CD1c-positive myeloid dendritic cell (primary cell): Measurements from ENCODE around the gene NFIA.
"Not testable (repeated sequence)": the region's sequence is repeated elsewhere in the genome, so short reads cannot be mapped to it uniquely, and the experiment has no call there.

Source experiments
- DNase-seq: peaks from one replicate; pipeline ENCODE4 v3.0.0-alpha.2; 2016; ENCODE audit errors: extremely low spot score

The NFIA gene

DNA sequence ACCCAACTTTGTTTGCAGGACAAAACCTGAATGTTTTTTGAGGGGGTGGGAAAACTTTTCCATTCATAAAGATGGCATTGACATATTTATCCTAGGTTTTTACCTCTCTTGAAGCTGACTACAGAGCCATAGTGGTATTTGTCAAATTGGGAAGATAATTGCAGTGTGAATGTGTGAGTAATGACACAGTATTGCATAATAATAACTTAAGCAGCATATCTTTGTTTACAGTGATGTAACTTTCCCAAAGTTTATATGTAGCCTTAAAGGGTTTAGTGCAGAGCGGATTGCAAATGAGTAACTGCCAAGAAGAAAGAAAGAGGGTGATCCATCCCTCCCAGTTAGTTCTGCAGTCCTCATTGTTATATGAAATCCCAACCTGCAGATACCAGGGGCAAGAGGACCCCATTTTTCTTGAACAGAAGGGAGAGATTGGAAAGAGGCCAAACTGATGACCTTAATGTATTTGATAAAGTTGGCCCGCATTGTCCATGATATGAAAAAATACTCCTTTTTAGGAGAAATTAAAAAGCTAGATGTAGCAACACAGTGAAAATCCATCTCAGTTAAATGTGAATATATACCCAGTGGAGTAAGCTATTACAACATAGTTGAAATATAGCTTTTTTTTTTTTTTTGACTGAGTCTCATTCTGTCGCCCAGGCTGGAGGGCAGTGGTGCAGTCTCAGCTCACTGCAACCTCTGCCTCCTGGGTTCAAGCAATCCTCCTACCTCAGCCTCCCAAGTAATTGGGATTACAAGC is 23.7 kb upstream of the NFIA start:
- no peak for DNase-seq

DNA sequence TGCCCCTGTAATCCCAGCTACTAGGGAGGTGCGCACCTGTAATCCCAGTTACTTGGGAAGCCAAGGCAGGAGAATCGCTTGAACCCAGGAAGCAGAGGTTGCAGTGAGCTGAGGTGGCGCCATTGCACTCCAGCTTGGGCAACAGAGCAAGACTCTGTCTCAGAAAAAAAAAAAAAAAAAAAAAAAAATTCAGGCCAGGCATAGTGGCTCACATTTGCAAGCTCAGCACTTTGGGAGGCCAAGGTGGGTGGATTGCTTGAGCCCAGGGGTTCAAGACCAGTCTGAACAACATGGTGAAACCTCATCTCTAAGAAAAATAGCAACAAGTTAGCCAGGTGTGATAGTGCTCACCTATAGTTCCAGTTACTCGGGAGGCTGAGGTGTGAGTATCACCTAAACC is 20.8 kb upstream of the NFIA start:
- not testable (repeated sequence) for DNase-seq

DNA sequence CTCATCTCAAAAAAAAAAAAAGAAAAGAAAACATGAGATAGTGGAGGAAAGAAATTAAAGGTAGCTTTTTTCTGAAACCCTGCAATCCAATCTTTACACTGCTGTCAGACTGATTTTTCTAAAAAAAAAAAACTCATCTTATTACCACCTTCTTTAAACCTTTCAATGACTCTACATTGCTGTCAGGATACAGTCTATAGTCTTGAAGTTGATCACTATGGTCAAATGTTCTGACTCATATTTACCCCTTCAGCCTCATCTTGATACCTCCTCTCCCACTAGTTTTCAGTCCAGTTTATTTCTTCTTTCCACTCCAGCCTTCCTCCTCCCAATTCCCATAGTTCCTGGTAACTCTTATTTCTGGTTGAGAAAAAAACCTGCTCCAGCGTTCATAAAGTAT is 17.7 kb upstream of the NFIA start:
- no peak for DNase-seq

DNA sequence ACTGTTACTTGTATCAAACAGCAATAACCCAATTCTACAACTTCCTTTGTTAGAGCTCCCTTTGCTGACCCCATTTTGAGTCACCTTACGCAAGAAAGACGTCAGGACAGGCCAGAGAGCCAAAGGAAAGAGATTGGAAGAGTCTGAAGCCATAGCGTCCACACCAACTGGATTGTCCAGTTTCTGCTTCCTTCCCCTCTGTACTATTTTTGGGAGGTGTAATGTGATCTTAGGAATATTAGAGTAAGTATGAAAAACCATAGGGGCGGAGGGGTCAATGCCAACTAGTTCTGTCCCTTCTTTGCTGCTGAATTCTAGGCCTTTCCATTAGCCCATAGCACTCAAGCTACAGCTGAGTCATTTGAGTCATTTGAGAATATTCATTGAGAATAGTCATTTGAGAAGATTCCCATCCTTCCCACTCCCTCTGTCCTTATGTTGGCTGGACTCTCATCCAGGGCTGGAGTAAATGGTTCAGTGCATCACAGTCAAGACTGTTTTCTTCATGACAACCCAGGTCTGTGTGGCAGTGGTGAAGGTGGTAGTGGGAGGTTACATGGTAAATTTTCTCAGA is 14.8 kb upstream of the NFIA start:
- DNase-seq = no peak

DNA sequence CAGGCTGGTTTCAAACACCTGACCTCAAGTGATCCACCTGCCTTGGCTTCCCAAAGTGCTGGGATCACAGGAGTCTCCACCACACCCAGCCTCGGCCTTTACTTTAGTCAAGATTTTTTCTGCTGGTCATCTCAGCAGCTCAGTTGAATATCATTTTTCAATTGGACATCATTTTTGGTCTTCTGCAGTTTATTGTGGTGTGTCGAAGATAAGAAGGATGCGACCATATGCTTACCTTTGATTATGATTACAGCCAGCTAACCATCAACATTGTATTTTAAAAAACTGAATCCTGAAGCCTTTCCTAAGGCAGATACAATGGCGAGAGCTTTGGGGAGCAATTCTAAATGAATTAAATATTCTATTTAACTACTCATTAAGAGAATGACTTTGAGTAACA is 12.3 kb upstream of the NFIA start:
- DNase-seq = no peak

DNA sequence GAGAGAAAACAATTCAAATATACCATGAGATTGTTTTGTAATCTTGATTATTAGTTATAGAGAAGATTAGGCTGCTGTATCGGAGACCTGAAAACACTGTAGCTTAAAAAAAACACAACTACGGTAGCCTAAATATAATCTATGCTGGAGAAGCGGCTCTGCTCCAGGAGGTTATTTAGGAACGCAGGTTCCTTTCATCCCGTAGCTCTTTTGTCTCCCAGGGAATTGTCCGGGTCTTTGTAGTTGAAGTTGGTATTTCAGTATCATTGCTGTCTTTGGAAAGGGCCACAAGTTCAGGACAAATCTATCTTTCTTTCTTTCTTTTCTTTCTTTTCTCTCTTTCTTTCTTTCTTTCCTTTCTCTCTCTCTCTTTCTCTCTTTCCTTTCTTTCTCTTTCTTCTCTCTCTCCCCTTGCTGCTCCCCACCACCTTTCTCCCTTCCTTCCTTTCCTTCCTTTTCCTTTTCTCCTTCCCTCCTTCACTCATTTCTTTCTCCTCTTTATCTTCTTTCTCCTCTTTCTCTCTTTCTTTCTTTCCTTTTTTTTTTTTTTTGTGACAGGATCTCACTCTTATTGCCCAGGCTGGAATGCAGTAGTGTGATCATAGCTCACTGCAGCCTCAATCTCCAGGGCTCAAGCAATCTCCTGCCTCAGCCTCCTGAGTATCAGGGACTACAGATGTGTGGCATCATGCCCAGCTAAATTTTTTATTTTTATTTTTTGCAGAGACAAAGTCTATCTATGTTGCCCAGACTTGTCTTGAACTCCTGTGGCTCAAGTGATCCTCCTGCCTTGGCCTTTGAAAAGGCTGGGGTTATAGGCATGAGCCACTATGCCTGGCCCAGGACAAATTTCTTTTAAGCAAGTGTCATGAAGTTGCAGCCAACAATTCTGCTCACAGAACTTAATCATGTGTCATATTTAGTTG is 10.9 kb upstream of the NFIA start:
- no peak for DNase-seq

DNA sequence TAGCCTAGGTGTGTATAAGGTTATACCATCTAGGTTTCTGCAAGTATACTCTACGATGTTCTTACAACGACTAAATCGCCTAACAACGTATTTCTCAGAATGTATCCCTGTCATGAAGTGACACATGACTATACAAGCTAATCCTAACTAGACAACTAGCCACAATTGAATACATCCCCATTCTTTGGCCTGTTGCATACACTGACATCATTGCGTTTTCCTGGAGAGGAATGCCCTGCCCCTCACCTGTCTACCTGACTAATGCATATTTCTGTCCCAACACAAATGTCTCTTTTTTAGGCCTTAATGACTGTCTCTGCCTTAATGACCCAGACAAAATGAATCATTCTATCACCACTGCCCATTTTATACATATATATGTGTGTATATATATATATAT is 8.5 kb upstream of the NFIA start:
- DNase-seq = no peak

DNA sequence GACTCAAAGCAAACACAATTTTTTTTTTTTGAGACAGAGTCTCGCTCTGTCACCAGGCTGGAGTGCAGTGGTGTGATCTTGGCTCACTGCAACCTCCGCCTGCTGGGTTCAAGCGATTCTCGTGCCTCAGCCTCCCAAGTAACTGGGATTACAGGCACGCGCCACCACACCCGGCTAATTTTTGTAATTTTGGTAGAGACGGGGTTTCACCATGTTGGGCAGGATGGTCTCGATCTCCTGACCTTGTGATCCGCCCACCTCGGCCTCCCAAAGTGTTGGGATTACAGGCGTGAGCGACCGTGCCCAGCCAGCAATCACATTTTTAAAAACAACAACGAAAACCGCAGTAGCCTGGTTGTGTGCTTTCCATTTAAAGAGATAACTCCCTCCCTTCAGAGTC is 6.5 kb upstream of the NFIA start:
- DNase-seq = not testable (repeated sequence)

DNA sequence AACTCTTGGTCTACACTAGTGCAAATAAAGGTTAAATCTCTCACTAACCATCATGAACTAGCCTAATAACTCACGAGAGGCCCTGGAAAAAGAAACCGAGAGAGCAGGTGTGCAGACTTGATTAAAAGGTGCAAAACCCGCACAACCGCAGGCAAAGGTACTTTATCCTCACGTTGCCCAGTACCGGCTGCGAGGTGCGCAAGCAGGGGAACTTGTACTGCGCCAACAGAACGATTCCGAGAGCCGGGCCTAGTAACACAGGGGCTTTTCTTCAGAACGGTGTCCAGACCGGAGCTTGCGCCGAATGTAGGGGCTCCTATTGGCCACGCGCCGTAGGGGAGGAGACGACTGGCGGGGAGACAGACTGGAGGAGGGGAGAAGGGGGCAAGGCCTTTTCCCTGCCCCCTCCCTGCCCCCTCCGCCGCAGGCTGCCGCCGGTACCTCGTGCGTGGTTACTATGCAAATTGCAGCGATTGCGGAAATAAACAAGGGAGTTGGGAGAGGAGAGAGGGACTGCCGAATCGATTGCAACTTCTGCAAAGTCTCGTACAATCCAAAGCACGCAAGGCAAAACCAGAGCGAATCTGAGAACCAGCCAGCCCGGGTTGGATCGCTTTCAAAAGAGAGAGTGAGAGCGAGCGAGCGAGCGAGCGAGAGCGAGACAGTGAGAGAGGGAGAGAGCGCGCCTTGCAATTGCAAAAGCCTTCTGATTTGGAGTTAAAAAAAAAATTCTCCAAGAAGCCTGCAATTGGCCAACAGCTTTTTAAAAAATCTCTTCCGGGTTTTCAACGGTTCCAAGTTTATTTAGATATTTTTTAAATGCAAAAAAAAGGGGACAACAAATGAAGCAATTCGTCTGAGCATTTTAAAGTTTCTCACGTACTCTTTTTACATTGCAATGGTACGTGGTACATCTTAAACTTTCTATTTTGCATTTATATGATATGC is 5.4 kb upstream of the NFIA start:
- peak; percentile 81 for DNase-seq

DNA sequence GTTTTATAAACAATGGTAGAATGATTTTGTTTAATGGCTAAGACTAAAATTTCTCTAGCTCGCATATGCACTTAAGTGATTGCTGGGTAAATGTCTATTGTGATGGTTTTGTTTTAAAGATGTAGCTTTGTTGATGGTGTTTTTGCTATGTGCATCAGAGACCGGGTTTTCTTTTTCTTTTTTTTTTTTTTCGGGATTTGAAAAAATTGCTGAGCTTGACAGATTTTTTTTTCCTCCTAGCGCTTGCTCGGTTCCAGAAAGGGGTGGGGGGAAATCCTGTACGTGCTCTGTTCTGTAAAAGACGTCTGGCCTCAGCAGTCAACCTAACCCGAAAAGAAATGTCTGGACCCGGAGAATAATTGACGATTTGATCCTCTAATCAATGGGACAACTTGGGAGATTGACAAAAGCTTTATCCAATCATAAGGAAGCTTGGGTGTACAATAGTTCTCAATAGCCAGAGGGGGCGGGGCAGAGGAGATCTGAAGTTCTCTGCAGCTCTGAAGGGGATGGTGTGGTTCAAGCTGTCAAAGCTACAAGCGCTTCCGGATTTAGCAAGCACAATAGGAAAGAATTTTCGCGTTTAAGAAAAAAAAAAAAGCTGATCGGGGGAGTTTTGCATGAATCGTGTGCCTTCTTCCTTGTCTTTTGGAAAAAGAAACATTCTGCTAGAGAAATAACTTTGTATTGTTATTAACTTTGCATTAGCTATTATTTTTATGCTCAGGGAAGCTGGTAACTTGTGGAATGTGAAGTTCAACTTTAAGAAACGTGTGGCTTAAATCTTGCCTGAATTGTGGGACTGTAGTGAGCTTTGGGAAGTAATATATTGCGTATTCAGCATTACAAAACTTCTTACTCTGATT is 4.5 kb upstream of the NFIA start:
- DNase-seq = peak; percentile 99

DNA sequence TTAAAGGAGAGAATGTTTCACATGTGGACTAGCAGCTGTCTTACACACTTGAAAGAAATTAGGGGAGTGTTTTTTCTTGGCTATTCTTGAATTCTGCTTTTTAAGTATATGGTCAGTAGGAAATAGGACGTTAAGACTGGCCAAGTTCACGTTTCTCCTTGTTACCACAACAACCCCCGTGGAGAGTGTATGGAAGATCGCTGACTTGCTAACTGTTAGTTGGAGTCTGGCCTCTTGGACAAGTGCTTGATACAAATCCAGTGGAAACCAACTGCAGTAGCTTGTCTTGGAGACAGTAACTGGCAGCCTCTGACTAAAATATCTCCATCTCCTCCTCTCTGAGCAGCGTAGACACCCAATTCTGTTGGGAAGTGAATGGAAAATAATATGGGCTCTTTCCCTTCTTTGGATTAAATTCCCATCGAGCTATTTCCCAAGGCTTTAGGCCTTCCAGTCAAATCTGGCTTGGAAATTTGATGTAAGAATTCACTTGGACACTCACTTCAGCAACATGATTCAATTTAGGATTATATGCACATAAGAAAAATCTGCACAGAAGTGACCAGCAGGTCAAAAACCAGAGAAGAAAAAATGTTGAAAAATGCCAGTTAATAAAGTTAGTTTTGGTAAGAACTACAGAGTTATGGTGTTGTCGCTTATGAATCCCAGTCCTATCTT is 3.6 kb upstream of the NFIA start:
- DNase-seq = peak; percentile 27

DNA sequence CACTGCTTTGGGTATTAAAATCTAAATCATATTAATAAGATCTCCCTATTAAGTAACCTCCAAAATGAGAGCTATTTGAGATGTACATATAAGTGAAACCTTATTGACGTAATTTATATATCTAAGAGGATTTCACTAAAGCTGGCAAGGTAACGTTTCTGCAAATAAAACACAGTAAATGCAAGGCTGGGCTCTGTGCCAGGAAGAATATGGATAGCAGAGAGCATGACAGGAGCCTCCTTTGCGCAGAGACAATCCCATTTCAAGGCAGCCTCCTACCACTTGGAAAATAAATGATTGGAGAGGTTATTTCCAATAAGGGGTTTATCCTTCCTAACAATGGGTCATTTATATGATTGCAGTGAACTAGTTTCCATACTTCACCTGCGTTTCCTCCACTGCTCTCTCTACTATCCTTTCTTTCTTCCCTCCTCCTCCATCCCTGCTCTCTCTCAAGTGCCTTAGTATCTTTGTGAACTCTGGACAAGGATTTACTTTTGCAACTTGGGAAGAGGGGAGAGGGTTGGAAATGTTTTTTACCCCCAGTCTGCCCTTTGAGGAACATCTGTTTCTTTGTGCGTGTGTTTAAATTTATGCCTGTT is 3.0 kb upstream of the NFIA start:
- no peak for DNase-seq

DNA sequence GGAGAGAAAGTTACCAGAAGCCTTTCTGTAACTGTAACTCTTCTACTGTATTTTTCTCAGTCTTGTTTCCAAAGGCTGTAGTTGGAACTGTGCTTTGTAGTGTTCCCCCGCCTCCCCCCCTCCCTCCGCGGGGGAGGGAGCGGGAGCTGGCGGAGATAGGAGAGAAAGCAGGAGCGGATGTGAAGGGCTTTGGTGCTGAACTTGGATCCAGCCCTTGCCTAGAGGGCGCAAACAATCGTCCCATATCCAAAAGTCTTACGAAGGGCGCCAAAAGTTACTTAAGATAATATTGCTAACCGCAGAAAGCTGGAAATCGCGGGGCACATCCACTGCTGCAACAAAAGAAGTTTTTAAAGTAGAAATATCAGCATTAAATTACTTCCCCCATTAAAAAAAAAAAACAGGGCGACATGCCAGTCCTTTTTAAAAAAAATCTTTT is 2.4 kb upstream of the NFIA start:
- peak; percentile 30 for DNase-seq

DNA sequence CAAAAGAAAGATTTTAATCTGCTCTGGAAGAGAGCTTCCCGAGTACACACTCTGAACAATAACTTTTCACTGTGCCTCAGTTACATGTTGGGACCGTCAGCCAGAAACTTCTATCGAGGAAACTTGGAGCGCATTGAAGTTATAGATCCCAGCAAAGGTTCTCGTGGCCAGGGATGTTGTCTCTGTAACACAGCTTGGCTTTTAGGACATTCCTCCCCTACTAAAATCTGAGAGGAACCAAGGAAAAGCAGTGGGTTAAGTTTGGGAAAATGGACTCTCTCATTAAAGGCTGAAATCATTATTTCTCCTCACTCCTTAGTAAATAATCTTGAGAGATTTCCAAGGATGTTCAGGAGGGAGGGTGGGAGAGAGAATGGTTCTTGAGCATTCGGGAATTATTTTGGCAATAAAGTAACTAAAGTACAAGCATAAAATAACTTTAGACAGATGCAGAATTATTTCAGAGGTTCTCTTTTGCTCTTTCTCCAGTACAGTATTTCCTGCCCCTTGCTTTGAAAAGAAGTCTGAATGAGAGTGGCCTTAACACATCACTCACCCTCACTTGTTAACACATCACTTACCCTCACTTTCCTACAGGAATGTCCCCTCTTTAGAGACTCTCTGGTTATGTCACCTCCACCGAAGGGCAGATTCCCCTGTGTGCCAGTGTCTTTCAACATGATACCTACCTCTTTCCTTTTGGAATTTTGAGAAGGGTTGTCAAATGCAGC is 1.8 kb upstream of the NFIA start:
- no peak for DNase-seq

DNA sequence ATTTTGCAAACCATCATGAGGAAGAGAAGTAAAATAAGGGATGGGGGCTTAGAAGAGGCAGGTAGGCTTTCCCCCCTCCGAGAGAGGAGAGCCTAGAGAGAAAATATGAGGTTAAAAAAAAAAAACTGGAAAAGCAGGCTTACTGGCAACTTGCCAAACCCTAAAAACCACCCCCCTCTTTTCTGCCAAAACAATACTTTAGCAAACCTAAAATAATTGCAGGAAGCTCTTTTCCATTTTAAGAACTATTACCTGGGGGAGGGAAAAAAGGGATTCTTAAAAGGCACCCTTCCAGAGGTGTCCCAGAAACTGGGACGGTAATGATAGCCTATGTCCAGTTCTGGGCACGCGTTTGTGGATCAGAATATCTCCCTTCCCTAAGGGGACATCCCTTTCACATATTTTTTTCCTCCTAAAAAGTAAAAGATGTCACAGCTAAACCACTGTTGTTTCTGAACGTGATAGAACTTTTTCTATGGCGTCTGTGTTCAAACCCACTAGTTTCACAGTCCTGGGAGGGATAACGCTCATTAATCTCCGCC is 1.1 kb upstream of the NFIA start:
- no peak for DNase-seq

DNA sequence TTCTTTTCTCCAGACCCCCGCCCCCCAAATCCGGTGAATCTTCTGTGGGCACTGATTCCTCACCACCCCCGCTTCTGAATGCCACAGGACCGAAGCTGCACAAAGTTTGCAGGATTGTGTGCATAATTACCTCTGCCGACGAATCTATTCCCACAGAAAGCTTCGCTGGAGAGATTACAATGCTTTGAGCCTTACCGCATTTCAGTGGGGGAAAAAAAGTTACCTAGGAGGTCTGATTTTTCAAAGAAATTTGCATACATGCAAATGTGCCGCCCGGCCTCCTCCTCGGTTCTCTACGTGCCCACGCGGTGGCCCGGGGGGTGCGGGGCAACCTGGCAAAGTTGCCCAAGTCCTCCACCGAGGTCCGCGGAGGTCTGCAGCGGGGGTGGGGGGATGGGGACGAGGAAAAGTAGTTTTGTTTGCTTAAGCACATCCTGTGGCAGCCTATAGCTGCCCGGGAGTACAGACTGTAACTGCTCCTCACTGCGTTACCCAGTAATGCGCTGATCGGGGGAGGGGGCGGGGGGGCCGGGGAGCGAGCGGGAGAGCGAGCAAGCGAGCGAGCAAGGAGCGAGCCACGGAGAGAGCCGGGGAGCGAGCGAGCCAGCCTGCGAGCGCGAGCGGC is 563 bp upstream of the NFIA start:
- peak; percentile 32 for DNase-seq

DNA sequence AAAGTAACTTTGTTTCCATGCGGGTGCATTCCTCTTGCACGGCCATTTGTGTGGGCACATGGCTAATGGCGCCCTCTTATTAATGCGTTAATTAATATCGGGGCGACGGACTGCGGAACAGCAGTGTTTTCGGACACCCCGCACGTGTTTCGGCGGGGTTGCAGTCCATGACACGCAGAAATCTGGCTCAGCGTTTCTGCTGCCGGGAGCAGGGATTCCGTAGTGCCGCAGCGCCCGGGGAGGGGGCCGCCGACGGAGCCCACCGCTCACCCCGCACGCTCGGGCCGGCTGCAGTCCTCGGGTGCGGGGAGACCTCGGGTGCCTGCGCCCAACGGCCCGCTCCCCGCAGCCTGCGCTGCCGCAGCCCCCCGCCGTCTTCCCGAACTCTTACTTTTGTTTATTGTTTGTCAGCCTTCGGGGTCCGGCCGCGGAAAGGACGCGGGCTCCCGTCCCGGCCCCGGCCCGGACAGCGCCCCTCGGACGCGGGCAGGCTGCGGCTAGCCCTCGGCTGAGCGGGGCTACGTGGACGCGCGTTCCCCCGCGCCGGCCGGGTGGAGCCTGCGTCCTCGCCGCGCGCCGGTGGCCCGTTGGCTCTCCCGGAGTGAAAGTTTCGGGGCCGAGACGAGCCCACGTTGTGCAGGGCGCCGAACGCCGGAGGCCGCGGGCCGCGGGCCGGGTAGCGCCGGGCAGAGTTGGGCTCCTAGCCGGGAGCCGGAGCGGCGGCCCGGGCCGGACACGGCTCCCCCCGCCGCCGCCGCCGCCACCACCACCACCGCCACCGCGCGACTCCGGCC is 849 bp downstream of the NFIA start:
- DNase-seq = peak; percentile 31
